Heart right ventricle (tissue), 16 donors: ENCODE results near the gene UBASH3B. TPM values are rescaled to one million over a fixed set of nuclear protein-coding genes. Genes with fewer than 3 reads are reported as not detected.

Experiments
- ATAC-seq, 8 donors: fragments of 200-7000 bp; cut with Tn5 transposase; one replicate each; pipeline ENCODE4 v1.9.1; 2020; ENCODE audit warnings: mild to moderate bottlenecking in 8 of 8, moderate library complexity in 8 of 8, moderate number of reproducible peaks in 1 of 8
- DNase-seq, 2 donors: peaks; one replicate each; pipeline ENCODE4 v3.0.0-alpha.2; 2020
- H3K27ac ChIP-seq, 10 donors: fragments of 200-600 bp; sonication (generic) in 2 of 10; one replicate each; pipeline versions ENCODE4 v1.5.0 to v1.8.0; 2020 to 2022; ENCODE audit warnings: mild to moderate bottlenecking in 3 of 10
- H3K27me3 ChIP-seq, 7 donors: fragments of 200-600 bp; one replicate each; pipeline ENCODE4 v1.8.0; 2021 to 2022; ENCODE audit warnings: mild to moderate bottlenecking in 2 of 7
- H3K36me3 ChIP-seq, 9 donors: fragments of 200-600 bp; sonication (generic) in 1 of 9; one replicate each; pipeline versions ENCODE4 v1.5.0 to v1.8.0; 2020 to 2022; ENCODE audit warnings: mild to moderate bottlenecking in 2 of 9
- H3K4me1 ChIP-seq, 9 donors: fragments of 200-600 bp; sonication (generic) in 1 of 9; one replicate each; pipeline versions ENCODE4 v1.5.0 to v1.8.0; 2020 to 2022; ENCODE audit warnings: mild to moderate bottlenecking in 4 of 9
- H3K4me3 ChIP-seq, 10 donors: fragments of 200-600 bp; sonication (generic) in 2 of 10; one replicate each; pipeline versions ENCODE4 v1.5.0 to v1.8.0; 2020 to 2022; ENCODE audit warnings: mild to moderate bottlenecking in 7 of 10, moderate library complexity in 2 of 10
- H3K9me3 ChIP-seq, 11 donors: fragments of 200-600 bp in 10 of 11; sonication (generic) in 2 of 11; one replicate each; pipeline versions ENCODE4 v1.5.0 to v1.8.0; 2013 to 2022; ENCODE audit warnings: mild to moderate bottlenecking in 2 of 11, control low read depth in 1 of 11, moderate library complexity in 1 of 11
- CTCF ChIP-seq, 9 donors: fragments of 200-600 bp; sonication (generic) in 2 of 9; IDR thresholded peaks; one replicate each; pipeline versions ENCODE4 v1.5.0 to v1.8.0; 2021 to 2022; ENCODE audit warnings: antibody characterized with exemption in 9 of 9, mild to moderate bottlenecking in 5 of 9, moderate library complexity in 1 of 9
- WGBS, 2 donors: extraction: QIAGEN DNeasy Blood & Tissue Kit; methylation state at CpG; one replicate each; pipeline ENCODE4 v1.1.7; 2013; ENCODE audit warnings: inconsistent platforms in 1 of 2; 5-methylcytosine and 5-hydroxymethylcytosine counted together
- intact Hi-C, 10 donors: fragments of 100-400 bp; cut with DNase I; formaldehyde crosslinking; loops; one replicate each; pipeline versions ENCODE4 v1.11.1 to v1.14.2; 2022
- polyA plus RNA-seq, 2 donors: library from polyadenylated mRNA; stranded (reverse); fragments of 200-250 nt; gene quantifications; one replicate each; pipeline ENCODE4 v1.2.3, GENCODE V29; 2013
- total RNA-seq, 10 donors: library from RNA; stranded (reverse); fragmentation: NEBNext Ultra II Directional in 3 of 10; extraction: Animal tissue kit (Norgen Biotek cat#: 25700) in 3 of 10; gene quantifications; one replicate each; pipeline versions ENCODE4 v1.2.1 to v1.2.4, GENCODE V29; 2021 to 2023
- donor health status: Arrhythmogenic right ventricular cardiomyopathy.
- donor health status: ischemic (EF 13 %, LVEDD 7.1; RV severe dilation, severe dysfunction).
- donor health status: healthy with polysubstance abuse.
- donor health status: DM: no; HTN: yes; CAD: no.
- donor health status: DM: no; HTN: no; CAD: no.
- donor health status: ischemic (EF 25% LVEDD 6.9; RV normal size, moderate dysfunction).
- donor health status: ischemic (EF 25% LVEDD 5.7; RV mildly dilated, moderate dysfunction).
- donor health status: healthy.
- donor health status: DM: yes; HTN: yes; CAD: no.
- donor health status: Ischemic cardiomyopathy.
- donor health status: ischemic (EF 35%, LVEDD 5.7; RV mildly dilated, moderate dysfunction).
- donor health status: nonischemic (EF 11% LVEDD 7.7; RV severe dilation, severe dysfunction).
- donor health status: DM: yes; HTN: yes; CAD: no.
- donor health status: PGD.
- donor health status: ischemic (EF 29% LVEDD 5.4; RV normal size, mild dysfunction).
- donor health status: nonischemic (EF 23%, LVEDD 6.1; RV moderate dilation, normal function).

Gene UBASH3B
- total and polyA plus RNA-seq, 12 donors = 0.51 to 8.0 (median 1.5) TPM

- Histone ChIP-seq H3K4me3 (no peak overlapping the region), H3K36me3 (no peaks in the 10 kb centered on the region), H3K27ac (no peak overlapping the region), H3K4me1 (peaks cover 0 to 7% (median 0%) of the 10 kb centered on the region in 9 donors), H3K27me3 (peaks cover 0 to 11% (median 0%) of the 10 kb centered on the region in 7 donors), H3K9me3 (no peaks in the 10 kb centered on the region)
- ATAC-seq = no peak
- DNase-seq = no peak
- 83 to 86% methylated on average over 7 of the region's 7 CpGs for WGBS, 2 donors
- TF ChIP-seq CTCF (IDR thresholded peaks at IDR 0.05) = no peak
- intact Hi-C loops = no loop called here
These were observed 178.4 kb downstream of the UBASH3B start for GRCh38 chr11:122833846-122834464.

DNA sequence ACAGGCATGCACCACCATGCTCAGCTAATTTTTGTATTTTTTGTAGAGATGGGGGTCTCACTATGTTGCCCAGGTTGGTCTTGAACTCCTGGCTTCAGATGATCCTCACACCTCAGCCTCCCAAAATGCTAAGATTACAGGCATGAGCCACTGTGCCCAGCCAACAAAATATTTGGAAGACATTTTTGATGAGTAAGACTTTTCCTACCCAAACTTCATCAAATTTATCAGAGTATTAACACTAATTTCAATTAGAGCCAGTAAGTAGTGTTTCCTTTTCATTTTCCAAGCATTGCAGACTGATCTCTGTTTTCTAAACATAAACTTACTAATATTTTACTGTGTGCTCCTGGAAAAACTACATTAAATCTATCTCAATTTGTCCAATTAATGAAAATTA lies 181.4 kb downstream of the UBASH3B start:
- Histone ChIP-seq H3K9me3 (no peaks in the 10 kb centered on the region), H3K27me3 (peaks cover 0 to 13% (median 0%) of the 10 kb centered on the region in 7 donors), H3K4me1 (peaks cover 0 to 7% (median 0%) of the 10 kb centered on the region in 9 donors), H3K36me3 (no peaks in the 10 kb centered on the region), H3K4me3 (no peak overlapping the region), H3K27ac (no peak overlapping the region)
- intact Hi-C loops = no loop called here
- DNase-seq (no peak), ATAC-seq (no peak)
- no peak for TF ChIP-seq CTCF (IDR thresholded peaks at IDR 0.05)

DNA sequence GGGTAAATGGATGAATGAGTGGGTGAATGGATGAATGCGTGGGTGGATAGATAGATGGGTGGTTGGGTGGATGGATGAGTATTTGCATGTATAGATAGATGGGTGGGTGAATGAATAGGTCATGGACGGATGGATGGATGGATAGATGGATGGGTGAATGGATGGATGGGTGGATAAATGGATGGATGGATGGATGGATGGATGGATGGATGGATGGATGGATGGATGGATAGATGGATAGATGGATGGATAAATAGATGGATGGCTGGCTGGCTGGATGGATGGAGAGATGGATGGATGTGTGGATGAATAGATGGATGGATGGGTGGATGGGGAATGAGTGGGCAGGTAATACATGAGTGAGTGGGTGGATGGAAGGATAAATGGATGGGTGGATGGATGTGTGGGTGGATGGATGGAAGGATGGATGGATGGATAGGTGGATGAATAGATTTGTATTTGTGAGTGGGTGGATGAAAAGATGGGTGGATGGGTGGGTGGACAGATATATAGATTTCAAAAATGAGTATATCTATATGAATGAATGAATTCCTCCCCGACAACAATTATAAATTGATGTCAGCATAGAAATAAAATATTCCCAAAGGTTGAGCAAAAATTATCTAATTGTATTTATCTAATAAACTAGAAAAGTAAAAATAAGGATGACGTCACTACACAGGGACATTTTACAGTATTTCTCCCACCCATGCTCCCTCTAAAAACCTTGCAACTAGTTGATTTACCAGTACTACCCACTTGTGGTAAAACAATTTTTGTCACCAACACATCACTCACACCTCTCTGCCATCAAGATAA lies 182.2 kb downstream of the UBASH3B start:
- no peak for TF ChIP-seq CTCF (IDR thresholded peaks at IDR 0.05)
- no peaks in the 10 kb centered on the region for H3K36me3 ChIP-seq
- peaks cover 0 to 7% (median 0%) of the 10 kb centered on the region in 9 donors for H3K4me1 ChIP-seq
- peaks cover 0 to 18% (median 0%) of the 10 kb centered on the region in 7 donors for H3K27me3 ChIP-seq
- DNase-seq (no peak), ATAC-seq (no peak)
- 91 to 92% methylated on average over 4 of the region's 4 CpGs for WGBS, 2 donors
- intact Hi-C loops = no loop called here
- no peak overlapping the region for H3K27ac ChIP-seq
- no peaks in the 10 kb centered on the region for H3K9me3 ChIP-seq
- no peak overlapping the region for H3K4me3 ChIP-seq

- Histone ChIP-seq H3K4me3 (no peak overlapping the region), H3K36me3 (no peaks in the 10 kb centered on the region), H3K4me1 (no peaks in the 10 kb centered on the region), H3K27ac (peak overlapping the region in 1 of 10 donors; percentile 45), H3K9me3 (no peaks in the 10 kb centered on the region), H3K27me3 (peaks cover 0 to 11% (median 0%) of the 10 kb centered on the region in 7 donors)
- no peak for TF ChIP-seq CTCF (IDR thresholded peaks at IDR 0.05)
- DNase-seq (no peak), ATAC-seq (no peak)
- intact Hi-C loops = no loop called here
- 52 to 55% methylated on average over 10 of the region's 10 CpGs for whole genome bisulfite sequencing, 2 donors
These were observed 188.0 kb downstream of the UBASH3B start for GRCh38 chr11:122843281-122844141.
